GM23338 (cell line): Measurements from ENCODE around the gene SLC24A4. TPM values are rescaled to one million over a fixed set of nuclear protein-coding genes. Genes with fewer than 3 reads are reported as not detected.

ENCODE experiments used
- ATAC-seq: fragments of 200-7000 bp; cut with Tn5 transposase; 3 replicates; pipeline ENCODE4 v1.9.1; 2020
- DNase-seq: peaks from one replicate; pipeline ENCODE4 v3.0.0-alpha.2; 2015; ENCODE audit warnings: low spot score
- H2AFZ ChIP-seq: fragments of 200-600 bp; sonication (generic); 2 replicates; pipeline ENCODE4 v1.8.0; 2016; ENCODE audit warnings: antibody characterized with exemption, mild to moderate bottlenecking, moderate library complexity
- H3F3A ChIP-seq: fragments of 200-600 bp; sonication (generic); replicated peaks from 2 replicates; pipeline ENCODE4 v1.8.0; 2017; ENCODE audit warnings: antibody characterized with exemption, mixed run types, low read depth
- H3K27ac ChIP-seq: fragments of 200-600 bp; sonication (generic); 2 replicates; pipeline ENCODE4 v1.6.1; 2016; ENCODE audit warnings: low read depth
- H3K27me3 ChIP-seq: fragments of 200-600 bp; sonication (generic); 2 replicates; pipeline ENCODE4 v1.8.0; 2016; ENCODE audit warnings: mild to moderate bottlenecking, mixed run types, moderate library complexity; ENCODE audit not compliant: insufficient read depth
- H3K36me3 ChIP-seq: fragments of 200-600 bp; sonication (generic); 2 replicates; pipeline ENCODE4 v1.8.0; 2016; ENCODE audit warnings: mild to moderate bottlenecking; ENCODE audit not compliant: insufficient read depth
- H3K4me1 ChIP-seq: fragments of 200-600 bp; sonication (generic); 2 replicates; pipeline ENCODE4 v1.8.0; 2016; ENCODE audit warnings: mild to moderate bottlenecking, moderate library complexity; ENCODE audit not compliant: insufficient read depth
- H3K4me2 ChIP-seq: fragments of 200-600 bp; sonication (generic); 2 replicates; pipeline ENCODE4 v1.7.1; 2017; ENCODE audit warnings: mixed run types
- H3K4me3 ChIP-seq: fragments of 200-600 bp; sonication (generic); 2 replicates; pipeline ENCODE4 v1.6.1; 2016; ENCODE audit warnings: mixed run types
- H3K79me2 ChIP-seq: fragments of 200-600 bp; sonication (generic); replicated peaks from 2 replicates; pipeline ENCODE4 v1.8.0; 2017; ENCODE audit warnings: mild to moderate bottlenecking; ENCODE audit not compliant: insufficient read depth
- H3K9me2 ChIP-seq: fragments of 200-600 bp; sonication (generic); 2 replicates; pipeline ENCODE4 v1.8.0; 2017; ENCODE audit not compliant: insufficient read depth
- H4K20me1 ChIP-seq: fragments of 200-600 bp; sonication (generic); replicated peaks from 2 replicates; pipeline ENCODE4 v1.8.0; 2017; ENCODE audit warnings: mild to moderate bottlenecking; ENCODE audit not compliant: insufficient read depth
- H3K27ac Mint-ChIP-seq: 2 replicates; pipeline ENCODE4 v1.8.0; 2020; ENCODE audit warnings: inconsistent platforms, mild to moderate bottlenecking, moderate library complexity, mixed read lengths
- H3K27me3 Mint-ChIP-seq: 3 replicates; pipeline ENCODE4 v1.8.0; 2022; ENCODE audit warnings: low read depth, mild to moderate bottlenecking, moderate library complexity, mixed read lengths, inconsistent platforms; ENCODE audit not compliant: insufficient read depth, poor library complexity
- H3K36me3 Mint-ChIP-seq: 3 replicates; pipeline ENCODE4 v1.8.0; 2021; ENCODE audit warnings: low read depth, mild to moderate bottlenecking, inconsistent platforms, moderate library complexity, mixed read lengths
- H3K4me1 Mint-ChIP-seq: 3 replicates; pipeline ENCODE4 v1.8.0; 2020; ENCODE audit warnings: mild to moderate bottlenecking, inconsistent platforms, mixed read lengths
- H3K4me3 Mint-ChIP-seq: 3 replicates; pipeline ENCODE4 v1.8.0; 2021; ENCODE audit warnings: moderate library complexity, mild to moderate bottlenecking, inconsistent platforms, mixed read lengths
- H3K9me3 Mint-ChIP-seq: 3 replicates; pipeline ENCODE4 v1.8.0; 2020; ENCODE audit warnings: moderate library complexity, mild to moderate bottlenecking, inconsistent platforms, mixed read lengths
- EZH2 ChIP-seq: fragments of 200-600 bp; sonication (generic); IDR thresholded peaks from one replicate; pipeline ENCODE4 v1.8.0; 2017; ENCODE audit warnings: antibody characterized with exemption, mild to moderate bottlenecking, low read depth; ENCODE audit not compliant: unreplicated experiment
- NANOG ChIP-seq: IDR thresholded peaks from 2 replicates; pipeline ENCODE4 v1.6.1; 2016; ENCODE audit warnings: antibody characterized with exemption, borderline replicate concordance
- POLR2AphosphoS5 ChIP-seq: IDR thresholded peaks from 2 replicates; pipeline ENCODE4 v1.6.1; 2016; ENCODE audit warnings: antibody characterized with exemption, low read depth
- polyA plus RNA-seq: library from polyadenylated mRNA; unstranded; fragments of >200 nt; fragmentation: Nextera tagmentation; extraction: Ambion mirVana; gene quantifications from 2 replicates; pipeline ENCODE4 v1.2.1, GENCODE V29; 2016
- total RNA-seq: library from RNA; depleted of rRNA; stranded (reverse); fragments of >200 nt; shearing (Covaris generic); gene quantifications from 2 replicates; pipeline ENCODE4 v1.2.3, GENCODE V29; 2014
- TF ChIP-seq, protein P1 (sequence below), 2 experiments: fragments of 200-600 bp in 1 of 2; sonication (generic) in 1 of 2; conservative IDR thresholded peaks; 2 replicates each; pipeline versions ENCODE4 v1.5.1 to v1.6.1; 2016 to 2017; ENCODE audit warnings: antibody characterized with exemption in 2 of 2, low read depth in 2 of 2, mild to moderate bottlenecking in 2 of 2, moderate library complexity in 1 of 2
- TF ChIP-seq, protein P2 (sequence below): IDR thresholded peaks from one replicate; pipeline ENCODE4 v1.6.1; 2018; ENCODE audit warnings: antibody characterized with exemption; ENCODE audit not compliant: unreplicated experiment

Gene SLC24A4
- total and polyA plus RNA-seq, 2 experiments from 2014 or later = 0.06 to 0.38 TPM

DNA sequence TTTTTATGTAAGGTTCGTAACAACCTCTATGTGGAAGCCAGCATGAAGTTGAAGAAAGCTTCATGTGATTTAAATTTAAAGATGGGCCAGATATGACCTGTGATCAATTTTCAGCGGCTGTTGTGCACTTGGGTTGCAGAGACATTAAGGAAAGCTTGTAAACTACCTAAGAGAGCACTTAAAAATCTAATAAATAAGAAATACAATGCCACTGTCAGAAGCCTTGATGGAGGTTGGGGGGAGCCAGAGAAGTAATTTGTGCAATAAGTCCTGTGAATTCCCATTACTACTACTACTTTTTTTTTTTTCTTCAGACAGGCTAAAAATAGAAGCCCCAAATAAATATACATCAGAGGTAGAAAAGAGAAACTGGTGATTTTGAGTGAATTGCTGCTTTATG lies 30.3 kb upstream of the SLC24A4 start:
- Histone ChIP-seq H3K36me3 (no peaks in the 10 kb centered on the region), H3K4me1 (no peaks in the 10 kb centered on the region), H4K20me1 (no peaks in the 10 kb centered on the region), H3K9me2 (peaks cover 15% of the 10 kb centered on the region; the same call in 1 of the 2 replicates), H2AFZ (no peak overlapping the region), H3F3A (no peaks in the 10 kb centered on the region), H3K79me2 (no peaks in the 10 kb centered on the region), H3K27ac (no peak overlapping the region), H3K27me3 (no peaks in the 10 kb centered on the region), H3K4me2 (no peak overlapping the region), H3K4me3 (no peak overlapping the region)
- no peak for TF ChIP-seq POLR2AphosphoS5
- H3K4me1 Mint-ChIP-seq = no peaks in the 10 kb centered on the region
- peaks cover 2% of the 10 kb centered on the region for H3K27me3 Mint-ChIP-seq
- DNase-seq (no peak), ATAC-seq (no peak)
- no peak overlapping the region for H3K4me3 Mint-ChIP-seq
- no peaks in the 10 kb centered on the region for H3K36me3 Mint-ChIP-seq
- no peaks in the 10 kb centered on the region; the same call in 2 of the 3 replicates for H3K9me3 Mint-ChIP-seq
- H3K27ac Mint-ChIP-seq = no peak overlapping the region

DNA sequence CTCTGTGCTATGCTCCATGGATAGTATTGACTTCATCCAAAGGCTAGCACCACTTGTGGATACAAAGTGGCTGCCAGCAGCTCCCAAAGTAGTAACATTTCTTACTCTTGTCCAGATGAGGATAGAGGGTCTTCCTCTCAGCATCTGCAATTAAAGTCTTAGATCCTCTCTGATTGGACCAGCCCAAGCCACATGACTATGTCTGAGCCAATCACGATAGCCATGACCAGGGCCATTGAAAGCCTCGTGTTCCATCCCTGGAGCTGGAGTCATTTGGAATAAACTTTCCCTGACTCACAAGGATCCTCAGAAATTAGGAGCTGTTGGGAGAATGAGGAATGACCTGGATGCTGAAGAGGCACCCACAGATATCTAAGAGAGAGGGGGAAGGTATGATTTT lies 28.5 kb upstream of the SLC24A4 start:
- H3K9me2 ChIP-seq = peaks cover 15% of the 10 kb centered on the region; the same call in 1 of the 2 replicates
- no peaks in the 10 kb centered on the region for H3K27me3 ChIP-seq
- H3K4me1 ChIP-seq = no peaks in the 10 kb centered on the region
- ATAC-seq = no peak
- peaks cover 2% of the 10 kb centered on the region for H3K27me3 Mint-ChIP-seq
- no peak overlapping the region for H3K4me3 Mint-ChIP-seq
- no peaks in the 10 kb centered on the region; the same call in 2 of the 3 replicates for H3K9me3 Mint-ChIP-seq
- H3K79me2 ChIP-seq = no peaks in the 10 kb centered on the region
- no peaks in the 10 kb centered on the region for H3F3A ChIP-seq
- no peak overlapping the region for H3K4me2 ChIP-seq
- H2AFZ ChIP-seq = no peak overlapping the region; the same call in 1 of the 2 replicates
- no peak for DNase-seq
- H3K4me3 ChIP-seq = no peak overlapping the region
- H3K27ac ChIP-seq = no peak overlapping the region
- no peak overlapping the region for H3K27ac Mint-ChIP-seq
- no peaks in the 10 kb centered on the region for H3K4me1 Mint-ChIP-seq
- H4K20me1 ChIP-seq = no peaks in the 10 kb centered on the region
- H3K36me3 Mint-ChIP-seq = no peaks in the 10 kb centered on the region
- TF ChIP-seq NANOG = no peak
- TF ChIP-seq EZH2 = no peak
- TF ChIP-seq, protein P1, sequence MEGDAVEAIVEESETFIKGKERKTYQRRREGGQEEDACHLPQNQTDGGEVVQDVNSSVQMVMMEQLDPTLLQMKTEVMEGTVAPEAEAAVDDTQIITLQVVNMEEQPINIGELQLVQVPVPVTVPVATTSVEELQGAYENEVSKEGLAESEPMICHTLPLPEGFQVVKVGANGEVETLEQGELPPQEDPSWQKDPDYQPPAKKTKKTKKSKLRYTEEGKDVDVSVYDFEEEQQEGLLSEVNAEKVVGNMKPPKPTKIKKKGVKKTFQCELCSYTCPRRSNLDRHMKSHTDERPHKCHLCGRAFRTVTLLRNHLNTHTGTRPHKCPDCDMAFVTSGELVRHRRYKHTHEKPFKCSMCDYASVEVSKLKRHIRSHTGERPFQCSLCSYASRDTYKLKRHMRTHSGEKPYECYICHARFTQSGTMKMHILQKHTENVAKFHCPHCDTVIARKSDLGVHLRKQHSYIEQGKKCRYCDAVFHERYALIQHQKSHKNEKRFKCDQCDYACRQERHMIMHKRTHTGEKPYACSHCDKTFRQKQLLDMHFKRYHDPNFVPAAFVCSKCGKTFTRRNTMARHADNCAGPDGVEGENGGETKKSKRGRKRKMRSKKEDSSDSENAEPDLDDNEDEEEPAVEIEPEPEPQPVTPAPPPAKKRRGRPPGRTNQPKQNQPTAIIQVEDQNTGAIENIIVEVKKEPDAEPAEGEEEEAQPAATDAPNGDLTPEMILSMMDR (conservative IDR thresholded peaks at IDR 0.05; ENCODE audit: low read depth in 2 of 2) = no peak
- TF ChIP-seq, protein P2, sequence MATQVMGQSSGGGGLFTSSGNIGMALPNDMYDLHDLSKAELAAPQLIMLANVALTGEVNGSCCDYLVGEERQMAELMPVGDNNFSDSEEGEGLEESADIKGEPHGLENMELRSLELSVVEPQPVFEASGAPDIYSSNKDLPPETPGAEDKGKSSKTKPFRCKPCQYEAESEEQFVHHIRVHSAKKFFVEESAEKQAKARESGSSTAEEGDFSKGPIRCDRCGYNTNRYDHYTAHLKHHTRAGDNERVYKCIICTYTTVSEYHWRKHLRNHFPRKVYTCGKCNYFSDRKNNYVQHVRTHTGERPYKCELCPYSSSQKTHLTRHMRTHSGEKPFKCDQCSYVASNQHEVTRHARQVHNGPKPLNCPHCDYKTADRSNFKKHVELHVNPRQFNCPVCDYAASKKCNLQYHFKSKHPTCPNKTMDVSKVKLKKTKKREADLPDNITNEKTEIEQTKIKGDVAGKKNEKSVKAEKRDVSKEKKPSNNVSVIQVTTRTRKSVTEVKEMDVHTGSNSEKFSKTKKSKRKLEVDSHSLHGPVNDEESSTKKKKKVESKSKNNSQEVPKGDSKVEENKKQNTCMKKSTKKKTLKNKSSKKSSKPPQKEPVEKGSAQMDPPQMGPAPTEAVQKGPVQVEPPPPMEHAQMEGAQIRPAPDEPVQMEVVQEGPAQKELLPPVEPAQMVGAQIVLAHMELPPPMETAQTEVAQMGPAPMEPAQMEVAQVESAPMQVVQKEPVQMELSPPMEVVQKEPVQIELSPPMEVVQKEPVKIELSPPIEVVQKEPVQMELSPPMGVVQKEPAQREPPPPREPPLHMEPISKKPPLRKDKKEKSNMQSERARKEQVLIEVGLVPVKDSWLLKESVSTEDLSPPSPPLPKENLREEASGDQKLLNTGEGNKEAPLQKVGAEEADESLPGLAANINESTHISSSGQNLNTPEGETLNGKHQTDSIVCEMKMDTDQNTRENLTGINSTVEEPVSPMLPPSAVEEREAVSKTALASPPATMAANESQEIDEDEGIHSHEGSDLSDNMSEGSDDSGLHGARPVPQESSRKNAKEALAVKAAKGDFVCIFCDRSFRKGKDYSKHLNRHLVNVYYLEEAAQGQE = no peak
- H3K36me3 ChIP-seq = no peaks in the 10 kb centered on the region
